ENCODE data around the gene RAD52. TPM values are rescaled to one million over a fixed set of nuclear protein-coding genes. Genes with fewer than 3 reads are reported as not detected.

Gene RAD52
- polyA plus RNA-seq, 3 donors, result 0.79 to 14.3 (median 1.1) TPM

- Histone ChIP-seq H3K9ac (ENCODE audit: insufficient read depth, low read length, poor library complexity, severe bottlenecking) (no peak overlapping the region), H2AFZ (ENCODE audit: insufficient read depth, low read depth, low read length, poor library complexity, severe bottlenecking) (no peak overlapping the region), H4K20me1 (ENCODE audit: insufficient read depth, low read length) (peaks cover 44% of the 10 kb centered on the region), H3K27me3 (ENCODE audit: control insufficient read depth in 2 of 2, insufficient read depth in 2 of 2, low read length in 2 of 2) (no peaks in the 10 kb centered on the region), H3K9me3 (replicated peaks in 1 of 2; ENCODE audit: control insufficient read depth in 1 of 2, insufficient read depth in 1 of 2, low read length in 2 of 2) (no peaks in the 10 kb centered on the region), H3K27ac (ENCODE audit: low read depth in 1 of 2, low read length in 2 of 2) (no peak overlapping the region), H3K79me2 (ENCODE audit: insufficient read depth, low read length) (no peaks in the 10 kb centered on the region), H3K4me3 (replicated peaks in 1 of 3; ENCODE audit: low read depth in 2 of 3, low read length in 3 of 3) (no peak overlapping the region), H3K4me2 (replicated peaks; ENCODE audit: extremely low read depth, low read length, poor library complexity, severe bottlenecking) (no peak overlapping the region), H3K36me3 (replicated peaks in 1 of 2; ENCODE audit: control insufficient read depth in 1 of 2, insufficient read depth in 2 of 2, low read length in 2 of 2) (peaks cover 97 to 100% of the 10 kb centered on the region in 2 donors), H3K4me1 (ENCODE audit: control insufficient read depth in 1 of 2, insufficient read depth in 2 of 2, low read length in 2 of 2) (no peaks in the 10 kb centered on the region)
- Mint-ChIP-seq H3K4me3 (no peak overlapping the region), H3K9me3 (peaks cover 0 to 2% (median 0%) of the 10 kb centered on the region in 7 donors), H3K27me3 (ENCODE audit: low read depth in 3 of 3) (no peaks in the 10 kb centered on the region), H3K27ac (no peak overlapping the region), H3K4me1 (no peaks in the 10 kb centered on the region), H3K36me3 (peaks cover 88% of the 10 kb centered on the region in 2 donors)
- intact Hi-C loops (cut with micrococcal nuclease), result no loop called here
- no peak for DNase-seq
- WGBS (ENCODE audit: insufficient coverage), result no CpG with 5 or more reads among the region's 1 CpG
- TF ChIP-seq CTCF (IDR thresholded peaks at IDR 0.05), result no peak
These were observed 86.2 kb downstream of the RAD52 start for GRCh38 chr12:863285-863684.

- Histone ChIP-seq H3K79me2 (ENCODE audit: insufficient read depth, low read length) (no peaks in the 10 kb centered on the region), H2AFZ (ENCODE audit: insufficient read depth, low read depth, low read length, poor library complexity, severe bottlenecking) (no peak overlapping the region), H3K9me3 (replicated peaks in 1 of 2; ENCODE audit: control insufficient read depth in 1 of 2, insufficient read depth in 1 of 2, low read length in 2 of 2) (no peaks in the 10 kb centered on the region), H3K4me1 (ENCODE audit: control insufficient read depth in 1 of 2, insufficient read depth in 2 of 2, low read length in 2 of 2) (no peaks in the 10 kb centered on the region), H4K20me1 (ENCODE audit: insufficient read depth, low read length) (peaks cover 42% of the 10 kb centered on the region), H3K27ac (ENCODE audit: low read depth in 1 of 2, low read length in 2 of 2) (peak overlapping the region in 1 of 2 donors; percentile 27), H3K9ac (ENCODE audit: insufficient read depth, low read length, poor library complexity, severe bottlenecking) (no peak overlapping the region), H3K36me3 (replicated peaks in 1 of 2; ENCODE audit: control insufficient read depth in 1 of 2, insufficient read depth in 2 of 2, low read length in 2 of 2) (peaks cover 97 to 100% of the 10 kb centered on the region in 2 donors), H3K4me3 (replicated peaks in 1 of 3; ENCODE audit: low read depth in 2 of 3, low read length in 3 of 3) (no peak overlapping the region), H3K27me3 (ENCODE audit: control insufficient read depth in 2 of 2, insufficient read depth in 2 of 2, low read length in 2 of 2) (no peaks in the 10 kb centered on the region), H3K4me2 (replicated peaks; ENCODE audit: extremely low read depth, low read length, poor library complexity, severe bottlenecking) (no peak overlapping the region)
- Mint-ChIP-seq H3K9me3 (no peaks in the 10 kb centered on the region), H3K4me1 (no peaks in the 10 kb centered on the region), H3K36me3 (peaks cover 87 to 90% of the 10 kb centered on the region in 2 donors), H3K27ac (no peak overlapping the region), H3K27me3 (ENCODE audit: low read depth in 3 of 3) (no peaks in the 10 kb centered on the region), H3K4me3 (no peak overlapping the region)
- intact Hi-C loops (cut with micrococcal nuclease), result no loop called here
- WGBS (ENCODE audit: insufficient coverage), result no CpG with 5 or more reads among the region's 4 CpGs
- no peak for DNase-seq
- TF ChIP-seq CTCF (IDR thresholded peaks at IDR 0.05), result no peak
These were observed 87.1 kb downstream of the RAD52 start for GRCh38 chr12:862303-862911.

Other genes with a start within 250 kb of the RAD52 start
- gene WNK1, start 197.1 kb downstream of the RAD52 start, polyA plus RNA-seq, result 10 to 100 TPM in 2 of 3 donors, 1 to 10 TPM in 1; 8.7 to 57.2 (median 20.9) TPM
- 10 to 100 TPM in 1 of 3 donors, 1 to 10 TPM in 2; 4.0 to 14.3 (median 5.1) TPM for gene ERC1, start 41.5 kb upstream of the RAD52 start, polyA plus RNA-seq

All from CD14-positive monocyte (primary cell).